ENCODE data around the gene SUN5. TPM values are rescaled to one million over a fixed set of nuclear protein-coding genes. Genes with fewer than 3 reads are reported as not detected.

Gene SUN5
- total and polyA plus RNA-seq, 2 of the 8 experiments (the other 6 are each of a cell fraction or from before 2014, with no cell fraction given), result not detected

GRCh38 chr20:33018169-33018931, 14.1 kb upstream of the SUN5 start (continued):
- TF ChIP-seq ATF2 (IDR thresholded peaks at IDR 0.05; ENCODE audit: low read length) (no peak), ATF3 (IDR thresholded peaks at IDR 0.05; ENCODE audit: insufficient read depth, low read depth, low read length) (no peak)
